ENCODE data around the gene DYNC2I2.

DNA sequence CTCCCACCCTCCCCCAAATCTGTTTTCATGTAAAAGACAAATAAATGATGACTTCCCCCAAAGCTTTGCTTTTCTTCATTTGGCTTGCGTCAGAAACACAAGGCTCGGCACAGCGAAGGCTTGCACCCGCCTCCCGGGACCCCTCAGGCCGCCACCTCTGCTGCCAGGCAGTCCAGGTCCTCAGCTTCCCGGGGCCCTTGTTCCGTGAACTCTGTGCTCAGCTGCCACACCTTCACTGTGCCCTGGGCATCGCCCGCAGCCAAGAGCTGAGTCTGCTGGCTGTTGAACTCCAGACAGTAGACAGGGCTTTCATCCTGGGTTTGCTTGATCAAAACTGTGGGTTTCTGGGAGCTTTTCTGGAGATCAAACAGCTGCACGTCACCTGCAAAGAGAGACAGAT is 23.0 kb downstream of the DYNC2I2 start:
- TF ChIP-seq, protein P1, sequence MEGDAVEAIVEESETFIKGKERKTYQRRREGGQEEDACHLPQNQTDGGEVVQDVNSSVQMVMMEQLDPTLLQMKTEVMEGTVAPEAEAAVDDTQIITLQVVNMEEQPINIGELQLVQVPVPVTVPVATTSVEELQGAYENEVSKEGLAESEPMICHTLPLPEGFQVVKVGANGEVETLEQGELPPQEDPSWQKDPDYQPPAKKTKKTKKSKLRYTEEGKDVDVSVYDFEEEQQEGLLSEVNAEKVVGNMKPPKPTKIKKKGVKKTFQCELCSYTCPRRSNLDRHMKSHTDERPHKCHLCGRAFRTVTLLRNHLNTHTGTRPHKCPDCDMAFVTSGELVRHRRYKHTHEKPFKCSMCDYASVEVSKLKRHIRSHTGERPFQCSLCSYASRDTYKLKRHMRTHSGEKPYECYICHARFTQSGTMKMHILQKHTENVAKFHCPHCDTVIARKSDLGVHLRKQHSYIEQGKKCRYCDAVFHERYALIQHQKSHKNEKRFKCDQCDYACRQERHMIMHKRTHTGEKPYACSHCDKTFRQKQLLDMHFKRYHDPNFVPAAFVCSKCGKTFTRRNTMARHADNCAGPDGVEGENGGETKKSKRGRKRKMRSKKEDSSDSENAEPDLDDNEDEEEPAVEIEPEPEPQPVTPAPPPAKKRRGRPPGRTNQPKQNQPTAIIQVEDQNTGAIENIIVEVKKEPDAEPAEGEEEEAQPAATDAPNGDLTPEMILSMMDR (IDR thresholded peaks at IDR 0.05) = no peak
- no peak for TF ChIP-seq POLR2A (IDR thresholded peaks at IDR 0.05)

Data from esophagus squamous epithelium (tissue), 4 donors.